HEK293T (cell line): ENCODE results near the gene MRPS10.

Experiments
- FOXA1 ChIP-seq: fragments of 450-650 bp; IDR thresholded peaks from 2 replicates; pipeline ENCODE4 v1.6.1; 2016; ENCODE audit warnings: mild to moderate bottlenecking
- NFRKB ChIP-seq: fragments of 450-650 bp; IDR thresholded peaks from 2 replicates; pipeline ENCODE4 v1.6.1; 2016; ENCODE audit warnings: mild to moderate bottlenecking, moderate library complexity
- SUZ12 ChIP-seq: fragments of 450-650 bp; IDR thresholded peaks from 2 replicates; pipeline ENCODE4 v1.6.1; 2016; ENCODE audit warnings: mild to moderate bottlenecking
- TARDBP ChIP-seq: fragments of 450-650 bp; IDR thresholded peaks from 2 replicates; pipeline ENCODE4 v1.6.1; 2016

- no peak for TF ChIP-seq FOXA1
- TF ChIP-seq SUZ12: no peak
- TF ChIP-seq TARDBP: no peak
- TF ChIP-seq NFRKB: no peak
Observed at GRCh38 chr6:42237857-42238256, 20.2 kb upstream of the MRPS10 start.
